Panc1 (cell line): Measurements from ENCODE around the gene PXT1. TPM values are rescaled to one million over a fixed set of nuclear protein-coding genes. Genes with fewer than 3 reads are reported as not detected.
"Not testable (repeated sequence)": the region's sequence is repeated elsewhere in the genome, so short reads cannot be mapped to it uniquely, and the experiment has no call there.

Experiments
- ATAC-seq: fragments of 200-7000 bp; cut with Tn5 transposase; 2 replicates; pipeline ENCODE4 v1.9.1; 2020; ENCODE audit warnings: mild to moderate bottlenecking, moderate library complexity
- BruUV-seq: library from RNA; stranded (reverse); fragments of 400-500 nt; replicated peaks from 2 replicates; lab custom pipeline; 2021; lab: Mats Ljungman, UMichigan
- CTCF ChIA-PET: fragments of 300-600 bp; sonication (Branson Sonifier 250); formaldehyde crosslinking; loops from one replicate; lab custom pipeline; 2022; ENCODE audit warnings: antibody characterized with exemption; lab: Charles Lee
- POLR2A ChIA-PET: fragments of 300-600 bp; sonication (Branson Sonifier 250); formaldehyde crosslinking; loops from one replicate; lab custom pipeline; 2022; ENCODE audit warnings: antibody characterized with exemption; lab: Charles Lee
- DNase-seq: peaks from one replicate; pipeline ENCODE4 v3.0.0-alpha.2; 2010; ENCODE audit warnings: low read depth, low spot score
- H3K27ac ChIP-seq: 2 replicates; pipeline ENCODE4 v1.5.1; 2011; ENCODE audit warnings: mild to moderate bottlenecking, low read length, inconsistent platforms
- H3K27me3 ChIP-seq: fragments of 200-500 bp; sonication (Bioruptor generic); 2 replicates; pipeline ENCODE4 v1.6.0; 2014; ENCODE audit warnings: low read length, inconsistent platforms; ENCODE audit not compliant: control insufficient read depth, insufficient read depth
- H3K36me3 ChIP-seq: fragments of 200-500 bp; sonication (Bioruptor generic); 2 replicates; pipeline ENCODE4 v1.5.1; 2014; ENCODE audit warnings: inconsistent platforms, mild to moderate bottlenecking, low read length, moderate library complexity; ENCODE audit not compliant: control insufficient read depth, insufficient read depth
- H3K4me1 ChIP-seq: 2 replicates; pipeline ENCODE4 v1.5.1; 2011; ENCODE audit warnings: inconsistent platforms, mild to moderate bottlenecking, low read length, moderate library complexity; ENCODE audit not compliant: control insufficient read depth, insufficient read depth
- H3K4me3 ChIP-seq, 2 experiments: 2 replicates each; pipeline ENCODE4 v1.5.1; 2011 to 2012; ENCODE audit warnings: low read depth in 2 of 2, low read length in 2 of 2, mild to moderate bottlenecking in 2 of 2, inconsistent platforms in 1 of 2, moderate library complexity in 1 of 2
- H3K9me3 ChIP-seq: fragments of 200-500 bp; sonication (Bioruptor generic); 2 replicates; pipeline ENCODE4 v1.5.1; 2014; ENCODE audit warnings: low read depth, mild to moderate bottlenecking, inconsistent platforms, low read length, moderate library complexity; ENCODE audit not compliant: control insufficient read depth, insufficient read depth
- POLR2AphosphoS5 ChIP-seq: IDR thresholded peaks from 2 replicates; pipeline ENCODE4 v1.6.1; 2012; ENCODE audit warnings: mild to moderate bottlenecking, low read depth, low read length, moderate library complexity
- SIN3A ChIP-seq: IDR thresholded peaks from 2 replicates; pipeline ENCODE4 v1.6.1; 2012; ENCODE audit warnings: low read depth, mild to moderate bottlenecking, low read length, moderate library complexity, borderline replicate concordance; ENCODE audit not compliant: insufficient read depth
- TCF7L2 ChIP-seq: IDR thresholded peaks from 2 replicates; pipeline ENCODE4 v1.6.1; 2011; ENCODE audit warnings: mild to moderate bottlenecking, low read depth, low read length, inconsistent platforms
- in situ Hi-C: cut with HindIII; loops from 2 replicates; pipeline ENCODE4 v1.10.0; 2016; ENCODE audit warnings: low sequenced_read_pairs, low pct_unique_long_range_greater_than_20kb
- intact Hi-C: fragments of 100-400 bp; cut with micrococcal nuclease; formaldehyde crosslinking; loops from one replicate; pipeline ENCODE4 v1.10.0; 2022; ENCODE audit not compliant: unreplicated experiment
- total RNA-seq: library from RNA; stranded (reverse); gene quantifications from one replicate; pipeline ENCODE4 v1.2.1, GENCODE V29; 2021; ENCODE audit not compliant: unreplicated experiment
- TF ChIP-seq, protein P1 (sequence below), 2 experiments: IDR thresholded peaks; 2 replicates each; pipeline ENCODE4 v1.6.1; 2011 to 2012; ENCODE audit warnings: low read depth in 2 of 2, control low read depth in 1 of 2, low read length in 1 of 2, mild to moderate bottlenecking in 1 of 2, moderate library complexity in 1 of 2; ENCODE audit not compliant: insufficient read depth in 1 of 2
- TF ChIP-seq, protein P2 (sequence below): fragments of 450-650 bp; IDR thresholded peaks from 2 replicates; pipeline ENCODE4 v1.5.1; 2017; ENCODE audit warnings: mild to moderate bottlenecking

Gene PXT1
- total RNA-seq, 1 experiment from 2014 or later: not detected

- Histone ChIP-seq H3K36me3 (peaks cover 5% of the 10 kb centered on the region; the same call in 1 of the 2 replicates), H3K4me3 (no peak overlapping the region), H3K27me3 (no peaks in the 10 kb centered on the region), H3K27ac (no peak overlapping the region), H3K4me1 (no peaks in the 10 kb centered on the region), H3K9me3 (no peaks in the 10 kb centered on the region)
- in situ Hi-C loops: no loop called here
- DNase-seq (no peak), ATAC-seq (no peak)
- intact Hi-C loops: no loop called here
- TF ChIP-seq, protein P1, sequence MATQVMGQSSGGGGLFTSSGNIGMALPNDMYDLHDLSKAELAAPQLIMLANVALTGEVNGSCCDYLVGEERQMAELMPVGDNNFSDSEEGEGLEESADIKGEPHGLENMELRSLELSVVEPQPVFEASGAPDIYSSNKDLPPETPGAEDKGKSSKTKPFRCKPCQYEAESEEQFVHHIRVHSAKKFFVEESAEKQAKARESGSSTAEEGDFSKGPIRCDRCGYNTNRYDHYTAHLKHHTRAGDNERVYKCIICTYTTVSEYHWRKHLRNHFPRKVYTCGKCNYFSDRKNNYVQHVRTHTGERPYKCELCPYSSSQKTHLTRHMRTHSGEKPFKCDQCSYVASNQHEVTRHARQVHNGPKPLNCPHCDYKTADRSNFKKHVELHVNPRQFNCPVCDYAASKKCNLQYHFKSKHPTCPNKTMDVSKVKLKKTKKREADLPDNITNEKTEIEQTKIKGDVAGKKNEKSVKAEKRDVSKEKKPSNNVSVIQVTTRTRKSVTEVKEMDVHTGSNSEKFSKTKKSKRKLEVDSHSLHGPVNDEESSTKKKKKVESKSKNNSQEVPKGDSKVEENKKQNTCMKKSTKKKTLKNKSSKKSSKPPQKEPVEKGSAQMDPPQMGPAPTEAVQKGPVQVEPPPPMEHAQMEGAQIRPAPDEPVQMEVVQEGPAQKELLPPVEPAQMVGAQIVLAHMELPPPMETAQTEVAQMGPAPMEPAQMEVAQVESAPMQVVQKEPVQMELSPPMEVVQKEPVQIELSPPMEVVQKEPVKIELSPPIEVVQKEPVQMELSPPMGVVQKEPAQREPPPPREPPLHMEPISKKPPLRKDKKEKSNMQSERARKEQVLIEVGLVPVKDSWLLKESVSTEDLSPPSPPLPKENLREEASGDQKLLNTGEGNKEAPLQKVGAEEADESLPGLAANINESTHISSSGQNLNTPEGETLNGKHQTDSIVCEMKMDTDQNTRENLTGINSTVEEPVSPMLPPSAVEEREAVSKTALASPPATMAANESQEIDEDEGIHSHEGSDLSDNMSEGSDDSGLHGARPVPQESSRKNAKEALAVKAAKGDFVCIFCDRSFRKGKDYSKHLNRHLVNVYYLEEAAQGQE (IDR thresholded peaks at IDR 0.05; ENCODE audit: insufficient read depth in 1 of 2, low read depth in 2 of 2, low read length in 1 of 2): no peak
- no peak for TF ChIP-seq SIN3A
- POLR2A ChIA-PET: interaction anchor here (0.6 kb wide), 1 partner anchor 16 kb away, joined by 5 read pairs; no protein-coding TSS in a partner anchor
- CTCF ChIA-PET: no interaction called here
- no TSS peak for BruUV-seq
Observed at GRCh38 chr6:36484736-36485135, 42.1 kb upstream of the PXT1 start.

DNA sequence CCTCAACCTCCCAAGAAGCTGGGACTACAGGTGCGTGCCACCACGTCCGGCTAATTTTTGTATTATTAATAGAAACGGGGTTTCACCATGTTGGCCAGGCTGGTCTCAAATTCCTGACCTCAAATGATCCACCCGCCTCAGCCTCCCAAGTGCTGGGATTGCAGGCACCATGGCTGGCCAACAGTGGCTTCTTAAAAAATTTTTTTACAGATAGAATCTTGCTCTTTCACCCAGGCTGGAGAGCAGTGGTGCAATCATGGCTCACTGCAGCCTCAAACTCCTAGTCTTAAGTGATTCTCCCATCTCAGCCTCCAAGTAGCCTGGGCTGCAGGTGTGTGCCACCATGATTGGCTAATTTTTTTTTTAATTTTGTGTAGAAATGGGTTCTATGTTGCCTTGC, 40.7 kb upstream of the PXT1 start:
- H3K27me3 ChIP-seq, intact Hi-C loops, in situ Hi-C loops, POLR2A ChIA-PET, DNase-seq, H3K36me3 ChIP-seq, H3K9me3 ChIP-seq, H3K27ac ChIP-seq, CTCF ChIA-PET, H3K4me1 ChIP-seq, H3K4me3 ChIP-seq, ATAC-seq, BruUV-seq: not testable (repeated sequence)

GRCh38 chr6:36479256-36479655, 36.6 kb upstream of the PXT1 start:
- ATAC-seq (no peak), DNase-seq (no peak)
- no peak overlapping the region for H3K27ac ChIP-seq
- intact Hi-C loops (no loop called here), in situ Hi-C loops (no loop called here)
- H3K4me3 ChIP-seq: no peak overlapping the region
- H3K9me3 ChIP-seq: no peaks in the 10 kb centered on the region
- H3K27me3 ChIP-seq: no peaks in the 10 kb centered on the region
- no peaks in the 10 kb centered on the region for H3K4me1 ChIP-seq
- POLR2A ChIA-PET: no interaction called here
- CTCF ChIA-PET: no interaction called here
- TF ChIP-seq SIN3A (no peak), POLR2AphosphoS5 (no peak), TCF7L2 (no peak)
- TF ChIP-seq, protein P2, sequence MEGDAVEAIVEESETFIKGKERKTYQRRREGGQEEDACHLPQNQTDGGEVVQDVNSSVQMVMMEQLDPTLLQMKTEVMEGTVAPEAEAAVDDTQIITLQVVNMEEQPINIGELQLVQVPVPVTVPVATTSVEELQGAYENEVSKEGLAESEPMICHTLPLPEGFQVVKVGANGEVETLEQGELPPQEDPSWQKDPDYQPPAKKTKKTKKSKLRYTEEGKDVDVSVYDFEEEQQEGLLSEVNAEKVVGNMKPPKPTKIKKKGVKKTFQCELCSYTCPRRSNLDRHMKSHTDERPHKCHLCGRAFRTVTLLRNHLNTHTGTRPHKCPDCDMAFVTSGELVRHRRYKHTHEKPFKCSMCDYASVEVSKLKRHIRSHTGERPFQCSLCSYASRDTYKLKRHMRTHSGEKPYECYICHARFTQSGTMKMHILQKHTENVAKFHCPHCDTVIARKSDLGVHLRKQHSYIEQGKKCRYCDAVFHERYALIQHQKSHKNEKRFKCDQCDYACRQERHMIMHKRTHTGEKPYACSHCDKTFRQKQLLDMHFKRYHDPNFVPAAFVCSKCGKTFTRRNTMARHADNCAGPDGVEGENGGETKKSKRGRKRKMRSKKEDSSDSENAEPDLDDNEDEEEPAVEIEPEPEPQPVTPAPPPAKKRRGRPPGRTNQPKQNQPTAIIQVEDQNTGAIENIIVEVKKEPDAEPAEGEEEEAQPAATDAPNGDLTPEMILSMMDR: no peak
- TF ChIP-seq, protein P1 (IDR thresholded peaks at IDR 0.05; ENCODE audit: insufficient read depth in 1 of 2, low read depth in 2 of 2, low read length in 1 of 2): no peak
- BruUV-seq: no TSS peak
- H3K36me3 ChIP-seq: peaks cover 9% of the 10 kb centered on the region; the same call in 1 of the 2 replicates
